Transverse colon (tissue), 4 donors: ENCODE results near the gene BAZ2A.

Source experiments
- CTCF ChIP-seq, 5 experiments: fragments of 200-600 bp in 3 of 5; fragments of 450-650 bp in 2 of 5; sonication (generic) in 3 of 5; IDR thresholded peaks; 1 replicate in 2 of 5; 2 replicates in 3 of 5; pipeline ENCODE4 v1.5.1; 2016 to 2017; ENCODE audit warnings: antibody characterized with exemption in 5 of 5, inconsistent platforms in 3 of 5, mild to moderate bottlenecking in 2 of 5, moderate library complexity in 1 of 5
- EP300 ChIP-seq: sonication (generic); formaldehyde crosslinking; IDR thresholded peaks from one replicate; pipeline ENCODE4 v1.6.1; 2017; ENCODE audit warnings: antibody characterized with exemption, low read depth
- POLR2A ChIP-seq: fragments of 450-650 bp; IDR thresholded peaks from one replicate; pipeline ENCODE4 v1.6.1; 2016; ENCODE audit warnings: antibody characterized with exemption, mild to moderate bottlenecking, moderate library complexity
- POLR2AphosphoS5 ChIP-seq, 3 donors: sonication (generic); formaldehyde crosslinking; IDR thresholded peaks; one replicate each; pipeline ENCODE4 v1.6.1; 2016; ENCODE audit warnings: antibody characterized with exemption in 3 of 3

GRCh38 chr12:56658921-56659320 lies 28.8 kb upstream of the BAZ2A start:
- TF ChIP-seq CTCF (IDR thresholded peaks at IDR 0.05) (no peak), POLR2AphosphoS5 (IDR thresholded peaks at IDR 0.05) (no peak), POLR2A (no peak), EP300 (no peak)
